HEK293T (cell line): Measurements from ENCODE around the gene ZNF350.

Source experiments
- BHLHE40 ChIP-seq: fragments of 450-650 bp; IDR thresholded peaks from 2 replicates; pipeline ENCODE4 v1.6.1; 2016; ENCODE audit warnings: mild to moderate bottlenecking, moderate library complexity, borderline replicate concordance
- FOXK2 ChIP-seq: fragments of 450-650 bp; IDR thresholded peaks from 2 replicates; pipeline ENCODE4 v1.6.1; 2016; ENCODE audit warnings: mild to moderate bottlenecking
- FOXM1 ChIP-seq: fragments of 450-650 bp; IDR thresholded peaks from 2 replicates; pipeline ENCODE4 v1.6.1; 2017; ENCODE audit warnings: mild to moderate bottlenecking, borderline replicate concordance
- L3MBTL2 ChIP-seq: fragments of 450-650 bp; conservative IDR thresholded peaks from 2 replicates; pipeline ENCODE4 v1.6.1; 2016; ENCODE audit warnings: mild to moderate bottlenecking
- SUZ12 ChIP-seq: fragments of 450-650 bp; IDR thresholded peaks from 2 replicates; pipeline ENCODE4 v1.6.1; 2016; ENCODE audit warnings: mild to moderate bottlenecking
- ZNF384 ChIP-seq: fragments of 450-650 bp; IDR thresholded peaks from 2 replicates; pipeline ENCODE4 v1.6.1; 2016

DNA sequence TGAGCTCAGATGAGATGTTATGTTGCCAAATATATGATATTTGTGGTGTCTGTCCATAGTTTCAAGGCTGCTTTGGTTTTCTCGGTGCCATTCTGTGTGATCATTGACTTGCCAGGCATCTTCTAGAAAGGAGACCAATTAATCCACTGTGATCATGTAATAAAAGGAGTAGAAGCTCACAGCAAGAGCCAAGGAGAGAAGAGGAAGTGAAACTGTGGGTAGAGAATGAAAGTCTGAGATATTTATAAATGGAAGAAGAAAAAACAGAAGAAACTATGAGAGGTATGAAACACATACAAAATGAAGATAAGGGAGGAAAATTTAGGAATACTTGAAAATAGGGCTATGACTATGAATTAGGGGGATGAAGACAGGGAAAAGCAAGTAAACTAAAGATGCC lies 70.5 kb downstream of the ZNF350 start:
- TF ChIP-seq L3MBTL2 (no peak), FOXM1 (no peak), FOXK2 (no peak), SUZ12 (no peak), ZNF384 (no peak), BHLHE40 (no peak)
